Progenitor cell of endocrine pancreas (in vitro differentiated cells): ENCODE results near the gene PTPRQ. TPM values are rescaled to one million over a fixed set of nuclear protein-coding genes. Genes with fewer than 3 reads are reported as not detected.

Experiments
- DNase-seq: peaks from one replicate; pipeline ENCODE4 v3.0.0; 2021; ENCODE audit warnings: low spot score; ENCODE audit not compliant: unreplicated experiment
- H3K27ac Mint-ChIP-seq: 2 replicates; pipeline ENCODE4 v1.8.0; 2021; ENCODE audit warnings: mild to moderate bottlenecking, moderate library complexity, mixed read lengths
- H3K27me3 Mint-ChIP-seq: 2 replicates; pipeline ENCODE4 v1.8.0; 2021; ENCODE audit warnings: mixed read lengths
- H3K36me3 Mint-ChIP-seq: 2 replicates; pipeline ENCODE4 v1.8.0; 2022; ENCODE audit warnings: mixed read lengths; ENCODE audit not compliant: insufficient read depth
- H3K4me1 Mint-ChIP-seq: 2 replicates; pipeline ENCODE4 v1.8.0; 2021; ENCODE audit warnings: low read depth, mixed read lengths
- H3K4me3 Mint-ChIP-seq: 2 replicates; pipeline ENCODE4 v1.8.0; 2021; ENCODE audit warnings: low read depth, mild to moderate bottlenecking, moderate library complexity, mixed read lengths
- H3K9me3 Mint-ChIP-seq: 2 replicates; pipeline ENCODE4 v1.8.0; 2021; ENCODE audit warnings: low read depth, mixed read lengths
- total RNA-seq: library from RNA; stranded (reverse); gene quantifications from 2 replicates; pipeline ENCODE4 v1.2.1, GENCODE V29; 2021
- TF ChIP-seq, protein P1 (sequence below): fragments of 200-600 bp; sonication (generic); IDR thresholded peaks from one replicate; pipeline ENCODE4 v1.5.0; 2021; ENCODE audit warnings: antibody characterized with exemption, mild to moderate bottlenecking; ENCODE audit not compliant: unreplicated experiment

The PTPRQ gene
- total RNA-seq, 1 donor from 2014 or later: 0.19 TPM

DNA sequence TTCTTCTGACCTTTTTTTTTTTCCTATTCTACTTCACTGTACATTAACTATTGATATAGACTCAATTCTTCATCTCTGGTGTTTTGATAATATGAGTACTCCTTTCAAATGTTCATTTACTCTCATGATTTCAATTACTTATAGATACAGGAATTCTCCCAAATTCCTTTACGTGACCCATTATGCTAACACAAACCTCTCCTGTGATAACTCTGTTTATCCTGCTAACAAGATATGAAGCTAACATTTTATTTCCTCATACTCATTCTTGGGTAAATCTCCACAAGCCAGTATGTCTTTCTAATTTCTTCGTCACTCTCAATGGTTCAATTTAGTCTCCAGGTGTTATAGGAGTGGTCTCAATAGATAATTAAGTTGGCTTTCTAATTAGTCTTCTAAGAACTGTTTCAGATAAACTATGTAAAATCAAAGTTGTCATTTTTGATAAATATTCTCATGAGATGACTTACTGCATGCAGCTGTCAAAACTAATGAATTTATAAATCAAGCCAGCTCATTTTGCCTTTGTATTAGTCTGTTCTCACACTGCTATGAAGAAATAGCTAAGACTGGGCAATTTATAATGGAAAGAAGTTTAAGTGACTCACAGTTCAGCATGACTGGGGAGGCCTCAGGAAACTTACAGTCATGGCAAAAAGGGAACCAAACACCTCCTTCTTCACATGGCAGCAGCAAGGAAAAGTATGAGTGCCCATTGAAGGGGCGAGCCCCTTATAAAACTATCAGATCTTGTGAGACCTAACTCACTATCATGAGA is 132.8 kb downstream of the PTPRQ start:
- no peaks in the 10 kb centered on the region for H3K27me3 Mint-ChIP-seq
- H3K27ac Mint-ChIP-seq: no peak overlapping the region
- TF ChIP-seq, protein P1, sequence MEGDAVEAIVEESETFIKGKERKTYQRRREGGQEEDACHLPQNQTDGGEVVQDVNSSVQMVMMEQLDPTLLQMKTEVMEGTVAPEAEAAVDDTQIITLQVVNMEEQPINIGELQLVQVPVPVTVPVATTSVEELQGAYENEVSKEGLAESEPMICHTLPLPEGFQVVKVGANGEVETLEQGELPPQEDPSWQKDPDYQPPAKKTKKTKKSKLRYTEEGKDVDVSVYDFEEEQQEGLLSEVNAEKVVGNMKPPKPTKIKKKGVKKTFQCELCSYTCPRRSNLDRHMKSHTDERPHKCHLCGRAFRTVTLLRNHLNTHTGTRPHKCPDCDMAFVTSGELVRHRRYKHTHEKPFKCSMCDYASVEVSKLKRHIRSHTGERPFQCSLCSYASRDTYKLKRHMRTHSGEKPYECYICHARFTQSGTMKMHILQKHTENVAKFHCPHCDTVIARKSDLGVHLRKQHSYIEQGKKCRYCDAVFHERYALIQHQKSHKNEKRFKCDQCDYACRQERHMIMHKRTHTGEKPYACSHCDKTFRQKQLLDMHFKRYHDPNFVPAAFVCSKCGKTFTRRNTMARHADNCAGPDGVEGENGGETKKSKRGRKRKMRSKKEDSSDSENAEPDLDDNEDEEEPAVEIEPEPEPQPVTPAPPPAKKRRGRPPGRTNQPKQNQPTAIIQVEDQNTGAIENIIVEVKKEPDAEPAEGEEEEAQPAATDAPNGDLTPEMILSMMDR: no peak
- no peak overlapping the region for H3K4me3 Mint-ChIP-seq
- no peaks in the 10 kb centered on the region for H3K36me3 Mint-ChIP-seq
- no peak for DNase-seq
- H3K9me3 Mint-ChIP-seq: no peaks in the 10 kb centered on the region
- H3K4me1 Mint-ChIP-seq: no peaks in the 10 kb centered on the region

DNA sequence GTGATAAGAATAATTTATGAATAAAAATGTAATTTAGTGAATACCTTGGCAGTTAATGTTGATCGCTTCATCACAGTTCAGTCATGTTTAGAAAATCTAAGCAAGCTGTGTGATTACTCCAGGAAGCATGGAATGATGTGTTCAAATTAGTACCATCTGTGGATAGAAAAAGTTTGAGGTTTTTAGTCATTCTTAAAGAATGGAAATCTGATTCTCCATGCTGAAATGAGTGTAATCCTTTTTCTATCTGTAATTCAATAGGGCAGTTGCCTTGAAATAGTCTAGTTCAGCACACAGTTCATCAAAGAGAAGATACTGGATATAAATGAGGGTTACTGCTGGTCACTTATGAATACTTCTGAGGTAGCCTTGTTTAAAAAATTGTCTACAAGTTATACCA is 136.2 kb downstream of the PTPRQ start:
- Mint-ChIP-seq H3K9me3 (no peaks in the 10 kb centered on the region), H3K4me3 (no peak overlapping the region), H3K4me1 (peaks cover 2% of the 10 kb centered on the region), H3K27ac (no peak overlapping the region), H3K36me3 (no peaks in the 10 kb centered on the region), H3K27me3 (no peaks in the 10 kb centered on the region)
- no peak for DNase-seq
- TF ChIP-seq, protein P1: no peak

- Mint-ChIP-seq H3K9me3 (peaks cover 3% of the 10 kb centered on the region), H3K27me3 (no peaks in the 10 kb centered on the region), H3K4me3 (no peak overlapping the region), H3K36me3 (no peaks in the 10 kb centered on the region), H3K27ac (no peak overlapping the region), H3K4me1 (peaks cover 3% of the 10 kb centered on the region)
- TF ChIP-seq, protein P1: no peak
- DNase-seq: no peak
These were observed 137.7 kb downstream of the PTPRQ start for GRCh38 chr12:80581783-80582182.

DNA sequence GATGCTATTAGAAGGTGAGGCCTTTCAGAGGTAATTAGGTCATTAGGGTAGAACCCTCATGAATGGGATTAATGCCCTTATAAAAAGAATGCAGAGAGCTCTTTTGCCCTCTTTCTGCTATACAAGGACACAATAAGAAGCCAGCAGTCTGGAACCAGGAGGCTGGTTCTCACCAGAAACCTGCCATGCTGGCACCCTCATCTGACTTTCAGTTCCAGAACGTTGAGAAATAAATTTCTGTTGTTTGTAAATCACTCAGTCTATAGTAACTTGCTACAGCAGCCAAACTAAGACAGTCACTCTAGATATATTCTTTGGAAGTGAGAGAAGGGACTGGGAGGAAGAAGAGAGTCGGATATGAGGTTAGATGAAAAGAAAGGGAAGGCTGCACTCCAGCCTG is 138.4 kb downstream of the PTPRQ start:
- no peak for DNase-seq
- TF ChIP-seq, protein P1: no peak
- H3K4me3 Mint-ChIP-seq: no peak overlapping the region

GRCh38 chr12:80589077-80589476 is 145.0 kb downstream of the PTPRQ start:
- H3K4me3 Mint-ChIP-seq: no peak overlapping the region
- H3K36me3 Mint-ChIP-seq: no peaks in the 10 kb centered on the region
- no peaks in the 10 kb centered on the region for H3K27me3 Mint-ChIP-seq
- DNase-seq: no peak
- peaks cover 3% of the 10 kb centered on the region for H3K9me3 Mint-ChIP-seq
- H3K27ac Mint-ChIP-seq: no peak overlapping the region
- peaks cover 6% of the 10 kb centered on the region for H3K4me1 Mint-ChIP-seq
- TF ChIP-seq, protein P1: no peak

More for the DNA sequence above, 138.4 kb downstream of the PTPRQ start:
- H3K4me1 Mint-ChIP-seq: peaks cover 3% of the 10 kb centered on the region
- H3K36me3 Mint-ChIP-seq: no peaks in the 10 kb centered on the region
- H3K27ac Mint-ChIP-seq: no peak overlapping the region
- H3K9me3 Mint-ChIP-seq: peaks cover 3% of the 10 kb centered on the region
- H3K27me3 Mint-ChIP-seq: no peaks in the 10 kb centered on the region
